GM19438 (cell line): ENCODE data around the gene GPSM3.
"Not testable (repeated sequence)": the region's sequence is repeated elsewhere in the genome, so short reads cannot be mapped to it uniquely, and the experiment has no call there.

Source experiments
- ATAC-seq: cut with Tn5 transposase; IDR thresholded peaks from one replicate; pipeline ENCODE4 v1.9.1; 2021; ENCODE audit warnings: low read depth; ENCODE audit not compliant: unreplicated experiment

Gene GPSM3

GRCh38 chr6:32188381-32189068 lies 3.9 kb downstream of the GPSM3 start:
- ATAC-seq = no peak

- ATAC-seq = not testable (repeated sequence)
Measured at GRCh38 chr6:32187725-32188380, 4.6 kb downstream of the GPSM3 start.

DNA sequence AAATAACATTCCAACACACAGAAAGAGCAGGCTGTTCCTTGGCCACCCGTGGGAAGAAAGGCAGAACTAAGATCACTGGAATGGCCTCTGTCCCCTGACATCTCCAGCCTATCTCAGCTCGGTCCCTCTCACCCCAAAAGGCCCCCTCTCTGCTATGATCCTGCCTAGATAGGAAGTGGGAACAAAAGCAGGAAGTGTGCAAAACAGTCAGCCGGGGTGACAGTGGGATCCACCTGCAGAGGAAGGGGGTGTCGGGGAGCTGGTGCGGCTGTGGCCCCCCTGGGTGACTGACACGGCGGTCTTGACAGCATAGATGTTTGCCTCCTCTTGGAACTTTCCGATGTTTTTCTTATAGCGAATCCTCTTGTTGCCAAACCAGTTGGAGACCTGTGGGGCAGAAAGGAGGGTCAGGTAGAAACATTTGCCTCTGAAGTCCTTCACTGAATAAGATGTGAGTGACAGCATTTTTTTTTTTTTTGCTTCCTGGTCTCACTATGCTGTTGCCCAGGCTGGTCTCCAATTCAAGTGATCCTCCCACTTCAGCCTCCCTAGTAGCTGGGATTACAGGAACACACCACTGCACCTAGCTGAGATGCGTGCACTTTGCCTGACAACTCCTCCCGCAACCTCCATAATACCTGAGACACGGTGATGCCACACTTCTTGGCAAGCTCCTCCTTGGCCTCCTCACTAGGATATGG lies 5.3 kb downstream of the GPSM3 start:
- no peak for ATAC-seq

GRCh38 chr6:32186151-32186840 lies 6.1 kb downstream of the GPSM3 start:
- not testable (repeated sequence) for ATAC-seq

GRCh38 chr6:32185681-32186131 lies 6.7 kb downstream of the GPSM3 start:
- ATAC-seq = not testable (repeated sequence)

GRCh38 chr6:32184084-32184640 lies 8.3 kb downstream of the GPSM3 start, which contains the start of gene AGER:
AGER (minus strand) TSS chr6:32184253; CDS start chr6:32184222, 31 bp downstream.
- ATAC-seq = no peak

- no peak for ATAC-seq
Measured at GRCh38 chr6:32183483-32184083, 8.9 kb downstream of the GPSM3 start.

- ATAC-seq = no peak
Measured at GRCh38 chr6:32183030-32183429, 9.4 kb downstream of the GPSM3 start.

DNA sequence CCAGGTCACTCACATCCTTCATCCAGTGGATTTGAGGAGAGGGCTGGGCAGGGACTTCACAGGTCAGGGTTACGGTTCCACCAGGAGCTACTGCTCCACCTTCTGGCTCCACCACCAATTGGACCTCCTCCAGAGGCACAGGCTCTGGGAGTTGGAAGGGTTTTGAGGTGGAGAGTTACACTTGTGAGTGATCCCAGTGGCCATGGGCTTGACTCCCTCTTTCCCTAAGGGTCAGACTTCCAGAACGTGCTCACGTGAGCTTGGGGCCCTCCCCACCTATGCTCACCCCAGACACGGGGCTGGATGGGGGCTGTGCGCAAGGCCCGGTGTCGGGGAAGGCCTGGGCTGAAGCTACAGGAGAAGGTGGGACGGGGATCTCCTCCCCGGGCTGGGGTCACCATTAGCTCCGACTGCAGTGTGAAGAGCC lies 9.9 kb downstream of the GPSM3 start:
- no peak for ATAC-seq

- no peak for ATAC-seq
Measured at GRCh38 chr6:32181915-32182529, 10.4 kb downstream of the GPSM3 start.

- no peak for ATAC-seq
Measured at GRCh38 chr6:32181148-32181702, 11.2 kb downstream of the GPSM3 start.

DNA sequence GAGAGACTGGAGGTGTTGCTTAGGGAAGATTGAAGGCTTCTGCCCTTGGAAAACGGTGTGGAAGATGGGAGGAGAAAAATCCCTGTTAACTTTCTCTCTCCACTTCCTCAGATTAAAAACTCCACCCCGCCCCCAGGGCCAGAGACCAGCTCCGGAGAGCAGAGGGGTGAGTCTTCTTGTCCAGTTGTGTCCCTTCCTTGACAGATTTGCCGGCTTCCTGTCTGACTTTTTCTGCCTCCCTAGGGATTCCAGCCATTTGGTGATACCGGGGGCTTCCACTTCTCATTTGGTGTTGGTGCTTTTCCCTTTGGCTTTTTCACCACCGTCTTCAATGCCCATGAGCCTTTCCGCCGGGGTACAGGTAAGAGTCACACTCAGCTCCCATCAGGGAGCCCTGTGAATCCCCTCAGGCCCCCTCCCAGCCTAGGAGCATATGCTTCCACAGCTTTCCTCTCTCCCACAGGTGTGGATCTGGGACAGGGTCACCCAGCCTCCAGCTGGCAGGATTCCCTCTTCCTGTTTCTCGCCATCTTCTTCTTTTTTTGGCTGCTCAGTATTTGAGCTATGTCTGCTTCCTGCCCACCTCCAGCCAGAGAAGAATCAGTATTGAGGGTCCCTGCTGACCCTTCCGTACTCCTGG lies 12.6 kb downstream of the GPSM3 start:
- ATAC-seq = no peak

GRCh38 chr6:32178547-32179440 lies 13.6 kb downstream of the GPSM3 start:
- no peak for ATAC-seq

DNA sequence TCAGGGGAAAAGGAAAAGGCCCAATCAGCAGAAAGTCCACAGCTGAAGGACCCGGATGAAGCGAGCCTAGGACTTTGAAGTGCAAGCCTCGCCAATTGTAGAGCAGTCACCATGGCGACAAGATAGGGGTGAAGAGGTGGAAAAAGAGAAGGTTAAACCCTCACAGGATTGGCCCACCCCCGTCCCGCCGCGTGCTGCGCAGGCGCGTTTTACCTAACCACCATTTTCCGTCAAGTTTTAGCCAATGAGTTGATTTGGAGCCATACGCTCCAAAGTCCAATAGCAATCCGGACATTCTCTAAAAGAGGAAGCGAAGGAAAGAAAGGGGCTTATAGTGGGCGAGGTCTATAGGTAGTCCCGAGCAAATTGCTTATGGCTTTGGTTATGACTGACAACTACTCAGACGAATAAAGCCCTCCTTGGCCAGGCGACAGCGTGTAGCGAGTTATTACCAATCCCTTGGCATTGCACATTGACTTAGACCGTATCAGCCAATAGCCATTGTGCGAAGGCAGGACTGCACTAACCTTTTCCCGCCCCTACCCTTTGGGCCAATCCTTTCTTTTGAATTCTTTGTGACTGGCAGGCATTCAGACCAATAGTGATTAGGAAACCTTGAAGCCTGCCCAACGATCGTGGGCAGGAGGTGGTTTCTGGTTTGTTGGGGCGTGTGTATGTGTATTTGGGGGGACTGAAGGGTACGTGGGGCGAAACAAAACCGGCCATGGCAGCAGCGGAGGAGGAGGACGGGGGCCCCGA lies 14.5 kb downstream of the GPSM3 start, which contains the start of gene RNF5:
Gene RNF5, plus strand, starts transcription at position 618 of the 759 bp plus-strand sequence. Its CDS starts 107 bp downstream, at position 725.
- ATAC-seq = peak; percentile 71

DNA sequence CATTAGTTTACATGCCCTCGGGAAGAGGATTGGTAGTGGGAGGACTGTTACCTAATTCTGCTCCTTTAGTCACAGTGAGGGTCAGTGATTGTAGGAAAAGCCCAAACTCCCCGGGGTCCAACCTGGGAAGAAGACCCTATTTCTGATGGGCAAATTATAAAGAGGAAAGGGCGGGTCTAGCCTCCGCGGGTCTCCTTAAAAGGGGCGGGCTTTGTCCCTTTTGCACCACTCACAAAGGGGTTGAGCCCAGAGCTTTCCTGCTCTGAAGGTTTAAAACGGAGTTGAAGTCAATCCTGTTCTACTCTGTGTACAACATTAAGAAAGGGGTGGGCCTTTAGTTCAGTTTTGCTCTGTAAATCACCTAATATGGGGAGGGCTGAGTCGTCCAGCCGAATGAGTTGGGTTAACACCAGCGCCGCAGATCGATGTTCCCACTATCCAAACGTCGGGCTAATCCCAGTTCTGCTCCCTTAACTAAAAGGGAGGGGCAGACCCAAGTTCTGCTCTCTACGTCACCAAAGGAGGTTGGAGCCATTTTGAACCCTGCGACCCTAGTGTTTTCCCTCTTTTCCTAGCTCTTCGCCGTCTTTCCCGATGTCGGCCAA lies 15.2 kb downstream of the GPSM3 start:
- ATAC-seq = no peak

DNA sequence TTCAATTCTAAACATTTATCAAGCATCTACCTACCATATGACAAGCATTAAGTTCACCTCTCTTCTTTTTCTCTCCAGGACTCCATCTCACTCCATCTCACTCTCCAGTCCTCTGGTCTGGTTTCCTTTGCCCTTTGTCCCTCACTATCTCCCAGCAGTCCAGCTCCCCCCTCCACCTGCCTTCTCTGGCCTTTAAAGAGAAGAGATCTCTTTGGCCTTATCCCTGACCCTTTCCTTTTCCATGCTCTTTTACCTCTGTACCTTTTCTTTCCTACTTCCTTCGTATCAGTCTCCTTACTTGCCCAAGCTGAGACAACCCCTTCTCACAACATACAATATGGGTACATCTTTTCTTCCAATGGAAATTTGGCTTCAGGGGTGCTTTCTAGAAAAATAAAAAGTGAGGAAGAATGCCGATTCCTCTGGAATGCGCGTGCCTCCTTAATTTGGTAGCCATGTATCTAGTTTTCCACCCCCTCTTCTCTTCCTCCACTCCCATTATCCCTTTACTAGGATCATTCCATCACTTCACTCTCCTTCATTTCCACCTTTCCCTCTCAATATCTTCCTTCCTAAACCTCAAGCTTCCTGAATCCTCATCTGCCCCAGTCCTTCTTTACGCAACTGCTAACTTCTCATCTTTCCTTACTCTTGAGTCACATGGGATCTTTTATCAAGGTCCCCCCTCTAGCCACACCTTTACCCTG lies 15.8 kb downstream of the GPSM3 start:
- ATAC-seq = no peak
